Right lobe of liver (tissue), 6 donors: ENCODE measurements around the gene IL27RA. TPM values are rescaled to one million over a fixed set of nuclear protein-coding genes. Genes with fewer than 3 reads are reported as not detected.

Experiments used
- ATAC-seq, 4 donors: fragments of 200-7000 bp; cut with Tn5 transposase; one replicate each; pipeline ENCODE4 v1.9.1; 2020; ENCODE audit warnings: mild to moderate bottlenecking in 4 of 4, moderate library complexity in 4 of 4
- DNase-seq, 3 donors: peaks; one replicate each; pipeline ENCODE4 v3.0.0-alpha.2; 2020
- H3K27ac ChIP-seq, 3 donors: fragments of 200-600 bp; one replicate each; pipeline ENCODE4 v1.8.0; 2022
- H3K27me3 ChIP-seq, 2 donors: fragments of 200-600 bp; one replicate each; pipeline ENCODE4 v1.8.0; 2022
- H3K36me3 ChIP-seq, 4 donors: fragments of 200-600 bp; sonication (generic) in 1 of 4; one replicate each; pipeline versions ENCODE4 v1.5.1 to v1.8.0; 2017 to 2022; ENCODE audit warnings: control low read depth in 1 of 4
- H3K4me1 ChIP-seq, 4 donors: fragments of 200-600 bp; sonication (generic) in 1 of 4; one replicate each; pipeline versions ENCODE4 v1.5.1 to v1.8.0; 2017 to 2022; ENCODE audit warnings: control low read depth in 1 of 4
- H3K4me3 ChIP-seq, 3 donors: fragments of 200-600 bp; one replicate each; pipeline ENCODE4 v1.8.0; 2022
- H3K9me3 ChIP-seq, 4 donors: fragments of 200-600 bp; sonication (generic) in 1 of 4; one replicate each; pipeline versions ENCODE4 v1.5.1 to v1.8.0; 2017 to 2022; ENCODE audit warnings: control low read depth in 1 of 4
- POLR2A ChIP-seq: fragments of 450-650 bp; IDR thresholded peaks from one replicate; pipeline ENCODE4 v1.6.1; 2017; ENCODE audit warnings: antibody characterized with exemption, mild to moderate bottlenecking
- WGBS: methylation state at CpG from one replicate; pipeline ENCODE4 v1.1.6; 2018; ENCODE audit warnings: low coverage, low lambda C conversion rate; ENCODE audit not compliant: insufficient coverage; ENCODE audit errors: missing lambda C conversion rate; 5-methylcytosine and 5-hydroxymethylcytosine counted together
- intact Hi-C, 2 donors: fragments of 100-400 bp; cut with DNase I; formaldehyde crosslinking; loops; one replicate each; pipeline versions ENCODE4 v1.11.2 to v1.14.1; 2022
- total RNA-seq, 6 experiments: library from RNA; depleted of rRNA in 2 of 6; stranded (reverse); fragments of >200 nt in 2 of 6; fragmentation: NEBNext Ultra II Directional in 3 of 6; extraction: Animal tissue kit (Norgen Biotek cat#: 25700) in 3 of 6; gene quantifications; one replicate each; pipeline versions ENCODE4 v1.1.0 to v1.2.4, GENCODE V29; 2016 to 2023
- TF ChIP-seq, protein P1 (sequence below), 4 donors: fragments of 200-600 bp in 3 of 4; fragments of 450-650 bp in 1 of 4; IDR thresholded peaks; one replicate each; pipeline versions ENCODE4 v1.5.1 to v1.8.0; 2016 to 2022; ENCODE audit warnings: antibody characterized with exemption in 4 of 4, mild to moderate bottlenecking in 2 of 4
- donor health status: DM: no; HTN: yes; CAD: no.
- donor health status: DM: no; HTN: no; CAD: no.
- donor health status: DM: no; HTN: no; CAD: no.
- donor health status: DM: no; HTN: yes; CAD: no.
- donor health status: DM: no; HTN: yes; CAD: no.

The IL27RA gene
- total RNA-seq, 6 experiments from 2014 or later, result 1.1 to 3.0 (median 1.5) TPM

DNA sequence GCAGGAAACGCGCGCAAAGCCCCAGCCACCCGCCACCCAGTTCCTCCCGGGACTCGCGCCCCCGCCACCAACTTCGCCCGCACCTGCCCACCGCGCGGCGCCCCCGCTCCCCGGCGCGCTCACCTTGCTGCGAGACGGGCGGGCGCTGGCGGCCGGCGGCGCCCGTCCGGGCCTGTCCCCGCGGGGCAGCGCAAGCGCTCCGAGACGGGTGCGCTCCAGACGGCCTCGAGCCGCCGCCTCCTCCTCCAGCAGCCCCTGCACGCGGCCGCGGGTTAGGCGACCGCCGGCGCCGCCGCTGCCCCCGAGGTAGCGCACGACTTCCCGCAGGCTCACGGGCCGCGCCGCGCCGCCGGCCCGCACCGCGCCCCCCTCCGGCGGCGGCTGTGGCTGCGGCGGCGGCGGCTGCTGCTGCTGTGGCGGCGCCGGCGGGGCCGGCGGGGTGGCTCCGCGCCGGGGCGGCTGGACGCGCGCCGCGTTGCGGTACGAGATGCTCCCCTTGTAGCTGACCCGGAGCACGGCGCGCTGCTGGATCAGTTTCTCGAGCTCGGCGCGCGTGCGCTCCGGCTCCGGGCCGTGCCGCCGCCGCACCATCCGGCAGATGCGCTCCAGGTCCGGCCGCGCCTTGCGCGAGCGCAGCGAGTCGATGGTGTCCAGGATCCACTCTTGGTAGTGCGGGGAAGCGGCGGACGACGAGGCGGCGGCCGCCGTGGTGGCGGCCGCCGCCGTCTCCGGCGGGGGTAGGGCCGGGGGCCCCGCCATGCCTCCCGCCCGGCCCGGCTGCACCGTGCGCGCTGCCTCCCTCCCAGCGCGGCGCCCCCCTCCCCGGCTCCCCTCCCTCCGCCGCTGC lies 58.3 kb downstream of the IL27RA start:
- H3K4me1 ChIP-seq, result peaks cover 0 to 10% (median 0%) of the 10 kb centered on the region in 4 donors
- peaks cover 0 to 4% (median 0%) of the 10 kb centered on the region in 4 donors for H3K9me3 ChIP-seq
- TF ChIP-seq, protein P1, sequence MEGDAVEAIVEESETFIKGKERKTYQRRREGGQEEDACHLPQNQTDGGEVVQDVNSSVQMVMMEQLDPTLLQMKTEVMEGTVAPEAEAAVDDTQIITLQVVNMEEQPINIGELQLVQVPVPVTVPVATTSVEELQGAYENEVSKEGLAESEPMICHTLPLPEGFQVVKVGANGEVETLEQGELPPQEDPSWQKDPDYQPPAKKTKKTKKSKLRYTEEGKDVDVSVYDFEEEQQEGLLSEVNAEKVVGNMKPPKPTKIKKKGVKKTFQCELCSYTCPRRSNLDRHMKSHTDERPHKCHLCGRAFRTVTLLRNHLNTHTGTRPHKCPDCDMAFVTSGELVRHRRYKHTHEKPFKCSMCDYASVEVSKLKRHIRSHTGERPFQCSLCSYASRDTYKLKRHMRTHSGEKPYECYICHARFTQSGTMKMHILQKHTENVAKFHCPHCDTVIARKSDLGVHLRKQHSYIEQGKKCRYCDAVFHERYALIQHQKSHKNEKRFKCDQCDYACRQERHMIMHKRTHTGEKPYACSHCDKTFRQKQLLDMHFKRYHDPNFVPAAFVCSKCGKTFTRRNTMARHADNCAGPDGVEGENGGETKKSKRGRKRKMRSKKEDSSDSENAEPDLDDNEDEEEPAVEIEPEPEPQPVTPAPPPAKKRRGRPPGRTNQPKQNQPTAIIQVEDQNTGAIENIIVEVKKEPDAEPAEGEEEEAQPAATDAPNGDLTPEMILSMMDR (IDR thresholded peaks at IDR 0.05), result peak in 1 of 4 donors; percentile 15
- no peak for TF ChIP-seq POLR2A
- intact Hi-C loops, result loop anchor here in 1 of 2 donors (10.0 kb wide), 1 partner anchor 45 kb away; the partner anchor contains the start of gene ASF1B
- H3K36me3 ChIP-seq, result peaks cover 0 to 5% (median under 1%) of the 10 kb centered on the region in 4 donors
- peak overlapping the region in 1 of 3 donors; percentile 51 for H3K27ac ChIP-seq
- peak overlapping the region; percentile 34 to 83 (median 70) for H3K4me3 ChIP-seq
- WGBS, result 0% methylated on average over 5 of the region's 142 CpGs
- DNase-seq (peak in 2 of 3 donors; percentile 58 to 73), ATAC-seq (peak in 2 of 4 donors; percentile 4 to 8)
- no peaks in the 10 kb centered on the region for H3K27me3 ChIP-seq

- TF ChIP-seq, protein P1 (IDR thresholded peaks at IDR 0.05), result no peak
- TF ChIP-seq POLR2A, result no peak
- no peaks in the 10 kb centered on the region for H3K27me3 ChIP-seq
- peaks cover 0 to 3% (median 0%) of the 10 kb centered on the region in 4 donors for H3K4me1 ChIP-seq
- peak within 1 kb of the TSS; percentile 70 to 83 (median 75) for H3K4me3 ChIP-seq
- WGBS, result 0% methylated on average over 12 of the region's 65 CpGs
- intact Hi-C loops, result no loop called here
- DNase-seq, result peak; percentile 92 to 94 (median 92)
- H3K27ac ChIP-seq, result peak within 1 kb of the TSS; percentile 79 to 94 (median 86)
- H3K36me3 ChIP-seq, result peaks cover 0 to 5% (median under 1%) of the 10 kb centered on the region in 4 donors
- peak; percentile 63 to 75 (median 66) for ATAC-seq
- peaks cover 0 to 4% (median 0%) of the 10 kb centered on the region in 4 donors for H3K9me3 ChIP-seq
Observed at GRCh38 chr19:14090509-14091080, 59.0 kb downstream of the IL27RA start, which contains the start of gene SAMD1. Gene SAMD1 (minus strand): TSS chr19:14090751.

DNA sequence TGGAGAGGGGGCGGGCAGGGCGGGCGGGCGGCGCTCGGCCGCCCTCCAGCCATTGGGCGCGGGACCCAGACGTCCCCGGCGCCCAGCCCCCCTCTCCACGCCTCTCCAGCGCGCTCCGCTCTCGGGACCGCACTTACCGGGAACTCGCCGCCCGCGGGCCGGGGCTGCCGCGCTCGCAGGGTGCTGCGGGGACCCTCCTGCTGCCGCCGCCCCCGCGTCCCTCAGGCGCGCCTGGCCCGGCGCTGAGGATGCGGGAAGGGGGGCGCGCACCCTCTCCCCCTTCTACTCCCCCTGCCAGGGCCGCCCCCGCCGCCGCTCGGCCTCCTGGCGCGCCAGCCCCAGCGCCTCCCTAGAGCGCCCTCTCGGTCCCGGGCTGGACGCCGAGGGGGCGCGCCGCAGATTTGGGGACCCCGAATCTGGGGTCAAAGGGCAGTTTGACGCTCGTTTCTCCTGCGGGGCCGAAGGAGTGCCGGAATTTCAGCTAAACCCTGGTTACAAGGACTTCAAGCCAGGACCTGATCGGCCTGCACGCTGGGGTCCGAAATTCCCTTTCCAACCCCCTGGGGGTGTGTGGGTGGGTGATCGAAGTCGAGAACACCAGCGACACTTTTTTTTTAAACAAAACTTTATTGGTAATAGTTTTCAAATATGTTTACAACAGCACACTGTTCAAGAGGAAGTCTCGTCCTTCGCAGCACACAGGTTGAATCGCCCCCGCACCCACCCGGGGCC lies 59.7 kb downstream of the IL27RA start:
- peak overlapping the region; percentile 79 to 94 (median 86) for H3K27ac ChIP-seq
- H3K9me3 ChIP-seq, result peaks cover 0 to 4% (median 0%) of the 10 kb centered on the region in 4 donors
- peaks cover 0 to 7% (median under 1%) of the 10 kb centered on the region in 4 donors for H3K36me3 ChIP-seq
- H3K4me3 ChIP-seq, result peak overlapping the region; percentile 70 to 83 (median 75)
- peak; percentile 96 for TF ChIP-seq POLR2A
- TF ChIP-seq, protein P1 (IDR thresholded peaks at IDR 0.05), result peak in 3 of 4 donors; percentile 12 to 31 (median 18)
- no peaks in the 10 kb centered on the region for H3K27me3 ChIP-seq
- intact Hi-C loops, result no loop called here
- peak in 2 of 3 donors; percentile 87 to 88 for DNase-seq
- ATAC-seq, result peak; percentile 80 to 92 (median 84)
- no peaks in the 10 kb centered on the region for H3K4me1 ChIP-seq
- WGBS, result 0% methylated on average over 17 of the region's 72 CpGs
